Urinary bladder (tissue), 4 donors: Measurements from ENCODE around the gene ATP5F1B. TPM values are rescaled to one million over a fixed set of nuclear protein-coding genes. Genes with fewer than 3 reads are reported as not detected.

Experiments
- DNase-seq: peaks from one replicate; pipeline ENCODE4 v3.0.0-alpha.2; 2015; ENCODE audit errors: extremely low spot score
- H3K27ac ChIP-seq: one replicate; pipeline ENCODE4 v1.5.1; 2013; ENCODE audit warnings: low read depth, mild to moderate bottlenecking, moderate library complexity
- H3K36me3 ChIP-seq: one replicate; pipeline ENCODE4 v1.6.1; 2013; ENCODE audit warnings: mild to moderate bottlenecking, moderate library complexity; ENCODE audit not compliant: insufficient read depth
- H3K4me1 ChIP-seq: one replicate; pipeline ENCODE4 v1.6.1; 2013; ENCODE audit warnings: mild to moderate bottlenecking, moderate library complexity; ENCODE audit not compliant: insufficient read depth
- H3K4me3 ChIP-seq: one replicate; pipeline ENCODE4 v1.5.1; 2013; ENCODE audit warnings: low read depth, low read length
- WGBS: extraction: QIAGEN DNeasy Blood & Tissue Kit; methylation state at CpG from one replicate; pipeline ENCODE4 v1.1.7; 2013; 5-methylcytosine and 5-hydroxymethylcytosine counted together
- polyA plus RNA-seq: library from polyadenylated mRNA; stranded (reverse); fragments of 200-250 nt; gene quantifications from one replicate; pipeline ENCODE4 v1.2.3, GENCODE V29; 2013
- total RNA-seq: library from RNA; depleted of rRNA; stranded (reverse); fragments of >200 nt; gene quantifications from one replicate; pipeline ENCODE4 v1.2.3, GENCODE V29; 2014
- donor health status: healthy with polysubstance abuse.
- donor health status: healthy.

Gene ATP5F1B
- total and polyA plus RNA-seq, 2 donors = 175 to 583 TPM

DNA sequence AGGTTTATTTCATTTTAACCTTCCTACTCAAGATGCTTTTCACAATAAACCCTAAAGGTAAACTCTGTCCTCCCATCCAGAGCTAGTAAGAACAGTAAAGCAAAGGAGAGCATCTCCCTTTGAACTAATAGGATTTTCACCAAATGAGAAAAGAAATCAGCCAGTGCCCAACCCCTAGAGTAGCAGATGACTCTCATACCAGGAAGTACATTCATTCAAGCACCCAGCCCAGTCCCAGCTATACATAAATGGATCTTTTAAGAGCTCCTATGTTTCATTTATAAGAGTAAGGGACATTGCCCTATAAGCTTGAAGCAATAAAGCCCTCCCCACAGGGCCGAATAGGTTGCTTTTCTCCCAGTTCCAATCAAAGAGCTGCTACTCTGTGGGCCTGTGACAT, 23.2 kb downstream of the ATP5F1B start:
- Histone ChIP-seq H3K4me1 (no peaks in the 10 kb centered on the region), H3K27ac (no peak overlapping the region), H3K36me3 (no peaks in the 10 kb centered on the region), H3K4me3 (no peak overlapping the region)
- WGBS = 88% methylated on average over 1 of the region's 1 CpG
- no peak for DNase-seq

DNA sequence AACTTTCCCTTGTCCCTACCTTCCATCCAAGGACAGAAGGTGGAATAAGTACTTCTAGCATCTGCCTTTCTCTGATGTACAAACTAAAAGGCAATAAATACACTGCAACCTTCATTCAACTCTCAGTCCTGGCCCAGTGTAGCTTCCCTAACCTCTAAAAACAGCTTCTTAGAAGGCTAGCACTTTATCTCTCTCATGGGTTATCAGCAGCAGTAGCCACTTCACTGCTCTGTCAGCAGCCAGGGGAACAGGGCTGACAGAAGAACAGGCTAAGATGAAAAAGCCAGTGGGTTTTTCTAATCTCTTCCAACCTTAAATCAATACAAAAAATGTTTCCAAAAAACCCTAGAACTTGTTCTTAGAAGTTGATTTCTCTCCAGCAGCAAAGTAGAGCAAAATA, 28.9 kb downstream of the ATP5F1B start:
- no peak overlapping the region for H3K4me3 ChIP-seq
- H3K4me1 ChIP-seq = no peaks in the 10 kb centered on the region
- peaks cover 9% of the 10 kb centered on the region for H3K36me3 ChIP-seq
- no peak overlapping the region for H3K27ac ChIP-seq
- DNase-seq = no peak

DNA sequence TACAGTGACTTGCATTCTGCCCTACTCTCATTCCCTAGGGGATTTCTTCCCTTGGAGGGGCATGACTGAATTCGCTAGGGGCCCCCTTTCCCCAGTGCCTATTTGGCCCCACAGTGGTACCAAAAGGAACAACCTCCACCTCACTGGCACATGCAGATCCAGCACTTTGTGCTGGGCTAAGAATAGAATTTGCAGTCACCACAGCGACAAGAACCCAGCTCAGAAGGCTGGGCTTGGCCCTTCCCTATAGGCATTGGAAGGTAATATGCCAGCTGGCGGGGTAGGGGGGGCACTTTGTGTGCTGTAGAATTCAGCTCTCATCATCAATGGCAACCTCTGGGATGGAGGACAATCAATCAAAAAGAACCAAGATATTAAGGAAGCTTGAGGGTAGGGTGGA, 29.5 kb downstream of the ATP5F1B start:
- DNase-seq = no peak
- Histone ChIP-seq H3K36me3 (peaks cover 9% of the 10 kb centered on the region), H3K27ac (no peak overlapping the region), H3K4me1 (no peaks in the 10 kb centered on the region), H3K4me3 (no peak overlapping the region)
- 92% methylated on average over 3 of the region's 3 CpGs for WGBS

DNA sequence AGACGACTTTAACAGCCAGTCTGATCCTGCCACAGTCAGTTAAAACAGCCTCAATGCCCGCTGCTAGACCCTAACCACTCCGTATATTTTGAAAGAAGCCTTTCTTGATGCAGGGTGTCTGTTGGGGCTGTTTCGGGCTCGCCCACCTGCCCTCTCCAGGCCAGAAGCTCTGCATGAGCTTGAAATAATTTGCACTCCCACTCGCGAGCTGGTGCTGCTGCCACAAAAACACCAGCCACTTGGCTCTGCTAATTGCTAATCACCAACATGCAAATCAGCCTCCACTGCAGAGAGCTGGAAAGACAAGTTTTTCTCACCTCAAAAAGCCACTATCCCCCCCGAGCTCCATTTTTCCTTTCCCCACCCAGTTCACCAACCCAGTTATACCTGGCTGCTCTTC, 31.2 kb downstream of the ATP5F1B start:
- WGBS = 87% methylated on average over 8 of the region's 8 CpGs
- H3K4me3 ChIP-seq = no peak overlapping the region
- no peaks in the 10 kb centered on the region for H3K4me1 ChIP-seq
- no peak for DNase-seq
- H3K27ac ChIP-seq = no peak overlapping the region
- peaks cover 12% of the 10 kb centered on the region for H3K36me3 ChIP-seq

DNA sequence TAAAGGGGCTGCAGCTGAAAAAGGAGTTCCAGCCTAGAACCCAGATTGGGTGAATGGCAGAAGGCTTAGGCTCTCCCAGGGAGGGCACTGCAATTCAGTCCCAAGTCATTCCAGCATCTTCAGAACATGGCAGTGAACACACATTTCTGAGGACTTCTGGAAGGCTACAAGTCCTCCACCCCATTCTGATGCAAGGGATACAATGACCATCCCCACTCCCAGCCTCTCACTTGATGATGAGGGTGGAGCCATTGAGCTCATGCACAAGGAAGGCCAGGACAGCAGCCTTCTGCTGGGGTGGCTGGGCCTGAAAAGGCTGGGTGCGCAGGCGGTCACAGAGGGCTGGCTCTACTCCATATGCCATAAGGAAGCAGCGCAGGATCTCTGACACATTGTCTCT, 41.4 kb downstream of the ATP5F1B start:
- peaks cover 14% of the 10 kb centered on the region for H3K36me3 ChIP-seq
- H3K4me1 ChIP-seq = no peaks in the 10 kb centered on the region
- 95% methylated on average over 3 of the region's 3 CpGs for WGBS
- no peak for DNase-seq
- H3K27ac ChIP-seq = no peak overlapping the region
- H3K4me3 ChIP-seq = no peak overlapping the region

DNA sequence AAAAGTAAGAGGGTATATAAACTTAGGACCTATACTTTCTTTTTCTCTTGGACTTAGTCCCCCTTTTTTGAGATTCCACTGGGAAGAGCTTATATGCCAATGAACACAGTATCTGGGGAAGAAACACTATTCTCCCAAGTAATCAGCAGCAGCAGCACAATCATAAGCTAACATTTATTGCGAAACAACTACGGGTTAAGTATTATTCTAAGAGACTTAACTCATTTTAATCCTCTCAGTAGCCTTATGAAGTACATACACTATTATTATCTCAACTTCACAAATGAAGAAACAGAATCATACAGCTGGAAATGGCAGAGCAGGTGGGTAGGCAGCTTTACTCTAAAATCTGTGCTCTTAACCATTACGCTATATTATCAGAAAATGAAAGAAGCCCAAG, 43.5 kb downstream of the ATP5F1B start:
- Histone ChIP-seq H3K4me3 (no peak overlapping the region), H3K36me3 (peaks cover 14% of the 10 kb centered on the region), H3K4me1 (no peaks in the 10 kb centered on the region), H3K27ac (no peak overlapping the region)
- DNase-seq = no peak
- WGBS = 80% methylated on average over 3 of the region's 3 CpGs

DNA sequence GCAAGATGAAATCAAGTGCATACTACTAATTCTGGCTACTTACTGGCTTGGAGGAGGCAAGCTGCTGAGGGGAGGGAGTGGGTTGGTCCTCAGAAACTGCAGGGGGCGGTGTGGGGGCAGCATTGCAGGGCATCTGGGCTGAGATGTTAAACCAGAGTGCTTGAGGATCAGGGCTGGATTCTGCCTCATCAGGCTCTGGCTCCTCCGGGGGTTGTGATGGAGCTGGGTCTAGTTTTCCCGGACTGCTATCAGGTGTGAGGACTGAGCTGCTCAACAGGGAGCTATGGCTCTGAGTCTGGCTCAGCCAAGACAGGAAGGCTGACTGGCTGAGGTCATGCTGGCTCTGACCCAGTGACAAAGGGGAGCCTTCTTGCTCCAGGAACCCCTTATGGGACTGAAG, 44.3 kb downstream of the ATP5F1B start:
- Histone ChIP-seq H3K36me3 (peaks cover 14% of the 10 kb centered on the region), H3K4me1 (no peaks in the 10 kb centered on the region), H3K27ac (no peak overlapping the region), H3K4me3 (no peak overlapping the region)
- DNase-seq = no peak
- WGBS = 80% methylated on average over 3 of the region's 3 CpGs

DNA sequence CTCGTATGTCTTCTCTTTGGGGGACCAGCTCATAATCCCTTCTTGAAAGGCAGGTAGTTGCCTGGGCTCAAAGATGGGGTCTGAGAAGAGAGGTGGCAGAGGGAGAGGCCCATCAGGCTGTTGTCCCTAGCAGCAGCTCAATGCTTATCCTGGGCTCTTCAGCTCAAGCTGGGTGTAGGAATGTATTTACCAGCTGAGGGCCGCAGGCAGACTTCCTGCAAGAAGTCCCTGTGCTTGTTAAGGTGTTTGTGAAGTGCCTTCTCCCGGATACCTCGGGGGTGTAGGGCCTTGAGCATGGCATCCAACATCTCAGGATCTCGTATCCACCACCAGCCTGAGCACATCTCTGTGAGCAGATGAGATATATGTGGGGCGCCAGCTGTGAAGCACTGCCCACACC, 45.0 kb downstream of the ATP5F1B start:
- Histone ChIP-seq H3K36me3 (peaks cover 13% of the 10 kb centered on the region), H3K27ac (no peak overlapping the region), H3K4me1 (no peaks in the 10 kb centered on the region), H3K4me3 (no peak overlapping the region)
- 88% methylated on average over 6 of the region's 6 CpGs for WGBS
- no peak for DNase-seq

DNA sequence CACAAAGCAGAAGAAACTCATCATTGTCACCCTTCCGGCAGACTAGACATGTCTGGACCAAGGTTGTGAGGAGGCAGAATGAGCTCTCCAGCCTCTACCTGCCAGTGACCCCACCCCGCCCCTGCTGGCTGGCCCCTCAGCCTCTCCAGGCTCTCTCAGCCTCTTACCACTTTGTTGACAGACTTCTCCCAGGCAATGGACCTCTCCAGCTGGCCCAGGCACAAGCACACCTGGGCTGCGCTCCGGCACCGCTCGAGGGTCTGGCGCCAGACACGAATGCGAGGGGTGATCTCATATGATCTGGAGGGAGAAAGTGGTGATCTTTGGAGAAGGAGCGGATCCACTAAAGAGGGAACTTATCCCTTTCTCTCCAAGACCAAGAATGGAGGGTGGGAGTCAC, 46.0 kb downstream of the ATP5F1B start:
- 96% methylated on average over 10 of the region's 10 CpGs for WGBS
- Histone ChIP-seq H3K4me1 (no peaks in the 10 kb centered on the region), H3K36me3 (peaks cover 11% of the 10 kb centered on the region), H3K4me3 (no peak overlapping the region), H3K27ac (no peak overlapping the region)
- no peak for DNase-seq

DNA sequence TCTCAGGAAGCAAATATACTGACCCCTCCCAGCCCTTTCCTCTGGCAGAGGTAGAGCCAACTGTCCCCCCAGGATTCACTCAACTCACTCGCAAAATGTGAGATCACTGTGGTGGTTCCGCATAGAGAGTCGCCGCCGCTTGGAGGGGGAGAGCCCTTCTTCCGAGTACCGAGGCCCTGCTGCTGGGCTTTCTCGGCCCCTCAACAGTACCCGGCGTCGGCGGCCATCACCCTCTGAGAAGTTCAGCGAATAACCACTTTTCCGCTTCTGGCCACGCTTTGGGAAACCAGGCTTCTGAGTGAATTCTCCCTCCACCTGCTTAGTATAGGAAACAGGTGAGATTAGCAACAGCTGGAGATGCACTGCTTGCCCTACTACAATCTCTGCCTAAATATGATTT, 46.7 kb downstream of the ATP5F1B start:
- H3K4me3 ChIP-seq = no peak overlapping the region
- WGBS = 94% methylated on average over 15 of the region's 15 CpGs
- DNase-seq = no peak
- H3K27ac ChIP-seq = no peak overlapping the region
- H3K36me3 ChIP-seq = peaks cover 8% of the 10 kb centered on the region
- H3K4me1 ChIP-seq = no peaks in the 10 kb centered on the region

DNA sequence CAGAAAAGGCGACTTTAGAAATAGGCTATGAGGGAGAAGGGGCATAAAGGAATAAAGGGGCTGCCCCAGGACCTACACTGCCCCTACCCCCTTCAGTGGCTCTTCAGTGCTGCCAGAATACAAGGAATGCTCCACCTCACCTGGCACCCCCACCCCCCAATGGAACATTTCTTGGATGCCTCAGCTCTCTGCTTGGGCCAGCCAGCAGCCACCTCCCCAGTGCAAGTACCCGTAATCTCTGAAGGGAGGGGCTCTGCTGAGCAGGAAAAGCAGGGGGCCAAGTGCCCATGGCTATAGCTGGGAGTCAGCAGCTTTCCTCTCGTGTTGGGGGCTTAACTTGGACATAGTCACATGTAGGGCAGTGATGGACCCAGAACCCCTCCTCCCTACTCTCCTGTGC, 49.0 kb downstream of the ATP5F1B start:
- H3K4me3 ChIP-seq = no peak overlapping the region
- DNase-seq = no peak
- H3K36me3 ChIP-seq = peaks cover 8% of the 10 kb centered on the region
- no peaks in the 10 kb centered on the region for H3K4me1 ChIP-seq
- WGBS = 51% methylated on average over 3 of the region's 3 CpGs
- no peak overlapping the region for H3K27ac ChIP-seq

DNA sequence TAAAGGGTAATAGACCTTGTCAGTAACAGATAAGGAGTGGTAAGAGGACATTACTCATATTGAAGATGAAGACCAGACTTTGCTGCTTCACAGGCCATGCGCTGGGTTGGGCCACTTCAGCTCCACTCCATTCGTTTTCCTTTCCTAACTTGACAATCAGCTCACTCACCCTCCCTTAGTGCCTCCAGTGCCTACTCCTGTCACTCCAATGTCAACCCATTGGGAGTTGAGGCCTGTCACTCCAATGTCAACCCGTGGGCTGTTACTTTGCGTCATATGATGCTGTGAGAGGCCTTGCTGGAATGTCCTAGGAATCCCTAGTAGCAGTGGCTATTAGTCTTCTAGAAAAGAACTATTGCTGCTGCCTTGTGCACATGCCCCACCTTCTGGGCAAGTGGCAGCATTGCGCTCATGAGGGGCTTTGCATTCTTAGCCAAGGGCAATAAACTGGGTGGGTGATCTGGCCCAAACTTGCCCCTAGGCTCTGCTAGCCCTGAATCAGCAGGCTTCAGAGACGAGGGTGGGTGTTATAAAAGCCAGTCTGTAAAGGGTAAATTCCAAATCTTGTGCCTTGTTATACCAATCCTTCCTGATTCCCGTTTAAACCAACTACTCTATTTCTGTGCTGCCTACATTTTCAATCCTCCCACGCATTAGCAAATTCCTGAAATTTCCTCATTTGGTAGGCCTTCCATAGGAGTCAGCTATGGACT, 51.7 kb downstream of the ATP5F1B start:
- H3K36me3 ChIP-seq = peaks cover 2% of the 10 kb centered on the region
- peak; percentile 10 for DNase-seq
- whole genome bisulfite sequencing = 35% methylated on average over 8 of the region's 8 CpGs
- H3K27ac ChIP-seq = no peak overlapping the region
- no peak overlapping the region for H3K4me3 ChIP-seq
- no peaks in the 10 kb centered on the region for H3K4me1 ChIP-seq

DNA sequence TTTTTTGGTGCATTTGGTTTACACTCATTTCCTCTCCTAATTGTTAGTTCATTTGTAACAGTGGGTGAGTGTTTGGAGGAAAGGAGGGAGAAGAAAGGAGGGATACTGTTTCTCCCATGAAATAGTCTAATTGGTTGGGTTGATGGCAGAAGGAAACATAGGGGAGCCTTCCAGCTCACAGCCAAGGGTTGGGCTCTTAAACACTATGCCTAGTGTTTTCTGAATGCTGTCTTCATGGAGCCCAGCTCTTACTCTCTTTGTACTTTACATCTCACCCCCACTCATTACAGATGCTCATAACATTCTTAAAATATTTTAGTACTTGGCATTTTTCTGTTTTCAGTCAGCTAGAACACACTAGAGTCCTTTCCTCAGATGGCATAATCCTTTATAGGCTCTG, 53.8 kb downstream of the ATP5F1B start:
- Histone ChIP-seq H3K4me3 (no peak overlapping the region), H3K4me1 (no peaks in the 10 kb centered on the region), H3K27ac (no peak overlapping the region), H3K36me3 (peaks cover 3% of the 10 kb centered on the region)
- no peak for DNase-seq

DNA sequence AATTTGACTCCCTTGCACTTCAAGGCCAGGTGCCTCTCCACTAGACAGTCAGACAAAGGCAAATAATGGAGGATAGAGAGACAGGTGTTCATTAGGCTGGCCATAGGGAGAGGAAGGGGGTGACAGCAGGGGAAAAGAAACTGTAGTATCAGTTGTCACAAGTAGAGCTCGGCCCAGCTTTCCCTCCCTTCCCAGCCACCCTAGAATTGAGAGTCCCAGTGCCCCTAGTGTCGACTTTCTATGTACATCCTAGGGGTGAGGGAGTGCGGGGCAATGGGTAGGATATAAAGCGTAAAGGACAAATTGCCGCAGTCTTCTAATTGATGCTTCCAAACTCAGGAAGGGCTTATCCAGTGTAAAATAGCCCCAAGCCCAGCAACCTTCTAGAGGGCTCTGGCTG, 54.7 kb downstream of the ATP5F1B start:
- H3K4me1 ChIP-seq = no peaks in the 10 kb centered on the region
- H3K27ac ChIP-seq = no peak overlapping the region
- peaks cover 3% of the 10 kb centered on the region for H3K36me3 ChIP-seq
- no peak for DNase-seq
- H3K4me3 ChIP-seq = no peak overlapping the region
- WGBS = 67% methylated on average over 5 of the region's 5 CpGs
